Mesodermal cell (in vitro differentiated cells): ENCODE results near the gene CA5A.
"Not testable (repeated sequence)": the region's sequence is repeated elsewhere in the genome, so short reads cannot be mapped to it uniquely, and the experiment has no call there.

Source experiments
- H3K27ac ChIP-seq: 2 replicates; pipeline ENCODE4 v1.7.0; 2013; ENCODE audit warnings: mild to moderate bottlenecking, low read depth, low read length, moderate library complexity; ENCODE audit not compliant: severe bottlenecking
- H3K36me3 ChIP-seq: 2 replicates; pipeline ENCODE4 v1.7.1; 2013; ENCODE audit warnings: mild to moderate bottlenecking, low read length, moderate library complexity; ENCODE audit not compliant: control insufficient read depth, insufficient read depth
- H3K4me1 ChIP-seq: one replicate; pipeline ENCODE4 v1.7.1; 2013; ENCODE audit warnings: mild to moderate bottlenecking, low read length; ENCODE audit not compliant: insufficient read depth, control insufficient read depth, poor library complexity, severe bottlenecking
- H3K4me3 ChIP-seq: 2 replicates; pipeline ENCODE4 v1.7.0; 2013; ENCODE audit warnings: low read length, control low read depth, mild to moderate bottlenecking; ENCODE audit not compliant: insufficient read depth, poor library complexity, severe bottlenecking; ENCODE audit errors: extremely low read depth
- H3K9me3 ChIP-seq: 2 replicates; pipeline ENCODE4 v1.7.1; 2013; ENCODE audit warnings: mild to moderate bottlenecking, low read length, moderate library complexity; ENCODE audit not compliant: control insufficient read depth
- WGBS, 2 experiments: methylation state at CpG; one replicate each; pipeline ENCODE4 v1.1.5; 2013; ENCODE audit warnings: missing lambda C conversion rate in 2 of 2; ENCODE audit not compliant: insufficient coverage in 2 of 2; 5-methylcytosine and 5-hydroxymethylcytosine counted together

The CA5A gene

GRCh38 chr16:87932475-87933139, 3.7 kb downstream of the CA5A start:
- not testable (repeated sequence) for H3K4me3 ChIP-seq, H3K4me1 ChIP-seq, H3K9me3 ChIP-seq, H3K36me3 ChIP-seq, H3K27ac ChIP-seq
- WGBS, 2 experiments, result 94 to 96% methylated on average over 14 to 16 of the region's 17 CpGs

GRCh38 chr16:87931504-87931903, 4.8 kb downstream of the CA5A start:
- Histone ChIP-seq H3K4me3 (no peak overlapping the region), H3K9me3 (peaks cover 4% of the 10 kb centered on the region), H3K4me1 (no peaks in the 10 kb centered on the region), H3K36me3 (no peaks in the 10 kb centered on the region), H3K27ac (peak overlapping the region; percentile 29)
- WGBS, 2 experiments, result 90% methylated on average over 17 of the region's 17 CpGs

- Histone ChIP-seq H3K4me1 (no peaks in the 10 kb centered on the region), H3K4me3 (no peak overlapping the region), H3K9me3 (peaks cover 4% of the 10 kb centered on the region), H3K27ac (no peak overlapping the region), H3K36me3 (no peaks in the 10 kb centered on the region)
- WGBS, 2 experiments, result 44 to 80% methylated on average over 2 to 7 of the region's 11 CpGs
Observed at GRCh38 chr16:87930456-87930855, 5.9 kb downstream of the CA5A start.

GRCh38 chr16:87929986-87930385, 6.3 kb downstream of the CA5A start:
- Histone ChIP-seq H3K27ac (no peak overlapping the region), H3K9me3 (peaks cover 4% of the 10 kb centered on the region), H3K36me3 (no peaks in the 10 kb centered on the region), H3K4me1 (no peaks in the 10 kb centered on the region), H3K4me3 (no peak overlapping the region)
- WGBS, 2 experiments, result 94 to 96% methylated on average over 5 to 6 of the region's 7 CpGs

GRCh38 chr16:87927195-87927562, 9.2 kb downstream of the CA5A start:
- Histone ChIP-seq H3K27ac (no peak overlapping the region), H3K9me3 (no peaks in the 10 kb centered on the region), H3K4me3 (no peak overlapping the region), H3K4me1 (no peaks in the 10 kb centered on the region), H3K36me3 (no peaks in the 10 kb centered on the region)
- WGBS, 2 experiments, result 89% methylated on average over 1 of the region's 4 CpGs; no CpG with 5 or more reads in 1 of the 2 experiments

GRCh38 chr16:87926246-87927194, 9.8 kb downstream of the CA5A start:
- Histone ChIP-seq H3K9me3 (no peaks in the 10 kb centered on the region), H3K36me3 (no peaks in the 10 kb centered on the region), H3K4me1 (no peaks in the 10 kb centered on the region), H3K4me3 (no peak overlapping the region), H3K27ac (no peak overlapping the region)
- WGBS, 2 experiments, result 86 to 90% methylated on average over 41 of the region's 44 CpGs

GRCh38 chr16:87924811-87925670, 11.3 kb downstream of the CA5A start:
- Histone ChIP-seq H3K9me3 (no peaks in the 10 kb centered on the region), H3K4me1 (no peaks in the 10 kb centered on the region), H3K27ac (no peak overlapping the region), H3K36me3 (no peaks in the 10 kb centered on the region), H3K4me3 (no peak overlapping the region)
- WGBS, 2 experiments, result 87 to 90% methylated on average over 23 to 24 of the region's 26 CpGs

- 78 to 84% methylated on average over 22 to 26 of the region's 27 CpGs for WGBS, 2 experiments
- no peak overlapping the region for H3K27ac ChIP-seq
- H3K4me1 ChIP-seq, result no peaks in the 10 kb centered on the region
Observed at GRCh38 chr16:87924041-87924810, 12.1 kb downstream of the CA5A start.

GRCh38 chr16:87922250-87922871, 14.0 kb downstream of the CA5A start:
- Histone ChIP-seq H3K36me3 (no peaks in the 10 kb centered on the region), H3K4me1 (no peaks in the 10 kb centered on the region), H3K27ac (no peak overlapping the region), H3K9me3 (no peaks in the 10 kb centered on the region), H3K4me3 (no peak overlapping the region)
- WGBS, 2 experiments, result 86 to 89% methylated on average over 13 of the region's 14 CpGs

More at GRCh38 chr16:87924041-87924810, 12.1 kb downstream of the CA5A start:
- H3K36me3 ChIP-seq, result no peaks in the 10 kb centered on the region
- H3K4me3 ChIP-seq, result no peak overlapping the region
- H3K9me3 ChIP-seq, result no peaks in the 10 kb centered on the region
